Upper lobe of left lung (tissue), 6 donors: ENCODE data around the gene CHRDL2. TPM values are rescaled to one million over a fixed set of nuclear protein-coding genes. Genes with fewer than 3 reads are reported as not detected.
A peak's percentile ranks its signal among the peaks of the same experiment; 100 is the strongest.

Experiments
- ATAC-seq, 2 donors: fragments of 200-7000 bp; cut with Tn5 transposase; one replicate each; pipeline ENCODE4 v1.9.1; 2022; ENCODE audit warnings: mild to moderate bottlenecking in 2 of 2, moderate library complexity in 2 of 2; ENCODE audit not compliant: low FRiP score in 2 of 2
- DNase-seq, 2 donors: peaks; one replicate each; pipeline ENCODE4 v3.0.0-alpha.2; 2019 to 2020
- H3K27ac ChIP-seq, 4 donors: fragments of 200-600 bp; sonication (generic); one replicate each; pipeline ENCODE4 v1.5.1; 2016 to 2019
- H3K27me3 ChIP-seq, 4 donors: fragments of 200-600 bp; sonication (generic); one replicate each; pipeline ENCODE4 v1.5.1; 2017 to 2019
- H3K36me3 ChIP-seq, 4 donors: fragments of 200-600 bp; sonication (generic); one replicate each; pipeline ENCODE4 v1.5.1; 2016 to 2019
- H3K4me1 ChIP-seq, 4 donors: fragments of 200-600 bp; sonication (generic); one replicate each; pipeline ENCODE4 v1.5.1; 2018 to 2019
- H3K4me3 ChIP-seq, 4 donors: fragments of 200-600 bp; sonication (generic); one replicate each; pipeline ENCODE4 v1.5.1; 2017 to 2019; ENCODE audit warnings: mild to moderate bottlenecking in 2 of 4, moderate library complexity in 1 of 4
- H3K9me3 ChIP-seq, 4 donors: fragments of 200-600 bp; sonication (generic); one replicate each; pipeline ENCODE4 v1.5.1; 2018 to 2019
- CTCF ChIP-seq, 6 experiments: fragments of 450-650 bp in 4 of 6; fragments of 200-600 bp in 2 of 6; sonication (generic) in 2 of 6; IDR thresholded peaks; one replicate each; pipeline ENCODE4 v1.5.1; 2016 to 2019; ENCODE audit warnings: antibody characterized with exemption in 6 of 6
- EP300 ChIP-seq, 4 donors: sonication (generic); formaldehyde crosslinking; IDR thresholded peaks; one replicate each; pipeline ENCODE4 v1.5.1; 2017; ENCODE audit warnings: antibody characterized with exemption in 4 of 4, control low read depth in 2 of 4
- POLR2A ChIP-seq, 4 donors: fragments of 450-650 bp; IDR thresholded peaks; one replicate each; pipeline ENCODE4 v1.5.1; 2016 to 2017; ENCODE audit warnings: antibody characterized with exemption in 4 of 4, mild to moderate bottlenecking in 2 of 4
- POLR2AphosphoS5 ChIP-seq, 2 donors: sonication (generic); formaldehyde crosslinking; IDR thresholded peaks; one replicate each; pipeline ENCODE4 v1.5.1; 2017; ENCODE audit warnings: antibody characterized with exemption in 2 of 2
- WGBS, 2 donors: methylation state at CpG; one replicate each; pipeline ENCODE4 v1.1.5; 2017 to 2018; 5-methylcytosine and 5-hydroxymethylcytosine counted together
- total RNA-seq, 6 donors: library from RNA; depleted of rRNA in 4 of 6; stranded (reverse); fragments of >200 nt in 4 of 6; gene quantifications; one replicate each; pipeline versions ENCODE4 v1.1.0 to v1.2.1, GENCODE V29; 2016 to 2021
- donor health status: DM: no; HTN: no; CAD: no; lungs with moderate emphysema.
- donor health status: DM: no; HTN: yes; CAD: no; lungs with severe emphysema.

Gene CHRDL2
- total RNA-seq, 6 donors from 2014 or later, result 1.3 to 3.1 (median 1.5) TPM; not detected in 3

DNA sequence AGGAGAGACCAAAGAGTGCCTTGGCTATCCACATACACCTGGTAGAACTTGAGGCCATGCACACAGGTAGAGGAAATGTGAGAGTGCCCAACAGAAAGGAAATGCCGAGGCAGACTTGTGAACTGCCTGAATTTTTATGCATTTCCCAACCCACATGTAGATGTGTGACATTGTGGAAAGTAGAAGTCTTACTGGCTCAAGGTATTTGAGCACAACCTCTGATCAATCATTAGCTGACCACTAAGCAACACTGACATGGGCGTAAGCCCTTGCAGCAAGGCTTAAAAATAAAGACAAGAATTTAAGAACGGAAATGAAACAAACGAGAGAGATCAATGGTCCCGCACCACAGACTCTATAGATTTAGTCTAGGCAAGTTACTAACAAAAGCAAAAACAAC is 76.2 kb downstream of the CHRDL2 start:
- WGBS, 2 donors, result 96 to 98% methylated on average over 5 of the region's 5 CpGs
- no peak for TF ChIP-seq POLR2AphosphoS5 (IDR thresholded peaks at IDR 0.05)
- no peak for TF ChIP-seq POLR2A (IDR thresholded peaks at IDR 0.05)
- no peak for TF ChIP-seq CTCF (IDR thresholded peaks at IDR 0.05)
- no peak for TF ChIP-seq EP300 (IDR thresholded peaks at IDR 0.05)

GRCh38 chr11:74650498-74650897 is 80.7 kb downstream of the CHRDL2 start:
- Histone ChIP-seq H3K27me3 (no peaks in the 10 kb centered on the region), H3K9me3 (no peaks in the 10 kb centered on the region), H3K36me3 (no peaks in the 10 kb centered on the region), H3K4me3 (no peak overlapping the region), H3K4me1 (peaks cover 0 to 4% (median 0%) of the 10 kb centered on the region in 4 donors), H3K27ac (no peak overlapping the region)
- DNase-seq (no peak), ATAC-seq (peak in 1 of 2 donors; percentile 92)
- WGBS, 2 donors, result 50 to 72% methylated on average over 1 to 2 of the region's 2 CpGs
- no peak for TF ChIP-seq POLR2A (IDR thresholded peaks at IDR 0.05)
- TF ChIP-seq POLR2AphosphoS5 (IDR thresholded peaks at IDR 0.05), result no peak
- TF ChIP-seq CTCF (IDR thresholded peaks at IDR 0.05), result no peak
- TF ChIP-seq EP300 (IDR thresholded peaks at IDR 0.05), result no peak

More for the DNA sequence above, 76.2 kb downstream of the CHRDL2 start:
- H3K4me1 ChIP-seq, result peaks cover 0 to 3% (median 0%) of the 10 kb centered on the region in 4 donors
- H3K27ac ChIP-seq, result no peak overlapping the region
- no peak overlapping the region for H3K4me3 ChIP-seq
- H3K36me3 ChIP-seq, result no peaks in the 10 kb centered on the region
- DNase-seq, result no peak
- H3K27me3 ChIP-seq, result no peaks in the 10 kb centered on the region
- no peak for ATAC-seq
- H3K9me3 ChIP-seq, result no peaks in the 10 kb centered on the region

GRCh38 chr11:74648894-74649293 is 82.3 kb downstream of the CHRDL2 start:
- Histone ChIP-seq H3K9me3 (no peaks in the 10 kb centered on the region), H3K27ac (no peak overlapping the region), H3K36me3 (peaks cover 0 to 5% (median 0%) of the 10 kb centered on the region in 4 donors), H3K27me3 (no peaks in the 10 kb centered on the region), H3K4me3 (no peak overlapping the region), H3K4me1 (peaks cover 0 to 4% (median 0%) of the 10 kb centered on the region in 4 donors)
- DNase-seq, result no peak
- no peak for TF ChIP-seq POLR2A (IDR thresholded peaks at IDR 0.05)
- ATAC-seq, result no peak
- 91 to 98% methylated on average over 4 of the region's 4 CpGs for WGBS, 2 donors

DNA sequence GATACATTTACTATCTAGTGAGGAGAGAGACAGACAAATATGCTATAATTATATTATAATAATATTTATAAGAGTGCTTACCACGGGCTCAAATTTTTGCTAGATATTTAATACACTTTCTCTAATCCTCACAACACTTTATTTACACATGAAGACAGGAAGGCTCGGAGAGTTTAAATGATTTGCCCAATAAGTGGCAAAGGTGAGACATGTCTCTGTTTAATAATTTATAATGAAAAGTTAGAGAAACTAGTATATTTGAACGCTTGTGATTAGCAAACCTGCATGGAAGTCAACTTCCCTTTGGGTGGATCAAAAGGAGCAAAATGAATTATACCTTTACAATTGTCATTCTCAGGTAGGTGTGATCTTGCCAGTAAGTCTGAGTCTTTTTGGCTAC is 83.4 kb downstream of the CHRDL2 start:
- no peak overlapping the region for H3K4me3 ChIP-seq
- no peak overlapping the region for H3K27ac ChIP-seq
- DNase-seq, result no peak
- peaks cover 0 to 4% (median 0%) of the 10 kb centered on the region in 4 donors for H3K4me1 ChIP-seq
- no peak for TF ChIP-seq POLR2A (IDR thresholded peaks at IDR 0.05)
- TF ChIP-seq EP300 (IDR thresholded peaks at IDR 0.05), result no peak
- no peak for TF ChIP-seq POLR2AphosphoS5 (IDR thresholded peaks at IDR 0.05)
- TF ChIP-seq CTCF (IDR thresholded peaks at IDR 0.05), result no peak
- 93 to 94% methylated on average over 3 of the region's 3 CpGs for WGBS, 2 donors
- ATAC-seq, result no peak
- no peaks in the 10 kb centered on the region for H3K9me3 ChIP-seq
- H3K27me3 ChIP-seq, result no peaks in the 10 kb centered on the region
- peaks cover 0 to 5% (median 0%) of the 10 kb centered on the region in 4 donors for H3K36me3 ChIP-seq

- ATAC-seq (no peak), DNase-seq (no peak)
- peaks cover 0 to 4% (median 0%) of the 10 kb centered on the region in 4 donors for H3K4me1 ChIP-seq
- no peak overlapping the region for H3K4me3 ChIP-seq
- H3K27ac ChIP-seq, result no peak overlapping the region
- TF ChIP-seq POLR2AphosphoS5 (IDR thresholded peaks at IDR 0.05) (no peak), CTCF (IDR thresholded peaks at IDR 0.05) (no peak), POLR2A (IDR thresholded peaks at IDR 0.05) (no peak), EP300 (IDR thresholded peaks at IDR 0.05) (no peak)
- no peaks in the 10 kb centered on the region for H3K9me3 ChIP-seq
- H3K36me3 ChIP-seq, result peaks cover 0 to 5% (median 0%) of the 10 kb centered on the region in 4 donors
- H3K27me3 ChIP-seq, result no peaks in the 10 kb centered on the region
Observed at GRCh38 chr11:74647404-74647803, 83.8 kb downstream of the CHRDL2 start.
